PC-9 (cell line): ENCODE measurements around the gene TULP4. TPM values are rescaled to one million over a fixed set of nuclear protein-coding genes. Genes with fewer than 3 reads are reported as not detected.

Experiments
- BruUV-seq: library from RNA; stranded (reverse); fragments of 400-500 nt; replicated peaks from 2 replicates; lab custom pipeline; 2021; lab: Mats Ljungman, UMichigan
- CTCF ChIA-PET: fragments of 300-600 bp; sonication (Branson Sonifier 250); formaldehyde crosslinking; loops from one replicate; lab custom pipeline; 2022; ENCODE audit warnings: antibody characterized with exemption; lab: Charles Lee
- POLR2A ChIA-PET: fragments of 300-600 bp; sonication (Branson Sonifier 250); formaldehyde crosslinking; loops from one replicate; lab custom pipeline; 2022; ENCODE audit warnings: antibody characterized with exemption; ENCODE audit not compliant: unreplicated experiment; lab: Charles Lee
- DNase-seq, 2 experiments: peaks; one replicate each; pipeline versions ENCODE4 v3.0.0 to v3.0.0-alpha.2; 2015 to 2022; ENCODE audit warnings: mixed read lengths in 1 of 2
- H2AFZ ChIP-seq: fragments of 200-600 bp; sonication (generic); 2 replicates; pipeline ENCODE4 v1.8.1; 2017; ENCODE audit warnings: antibody characterized with exemption
- H3F3A ChIP-seq: fragments of 200-600 bp; sonication (generic); 2 replicates; pipeline ENCODE4 v1.8.1; 2017; ENCODE audit warnings: antibody characterized with exemption, mild to moderate bottlenecking, low read depth; ENCODE audit not compliant: insufficient read depth
- H3K27ac ChIP-seq: fragments of 200-600 bp; sonication (generic); 2 replicates; pipeline ENCODE4 v1.6.1; 2016; ENCODE audit warnings: mixed run types
- H3K27me3 ChIP-seq: fragments of 200-600 bp; sonication (generic); 2 replicates; pipeline ENCODE4 v1.6.1; 2016; ENCODE audit warnings: low read depth, mixed run types; ENCODE audit not compliant: insufficient read depth
- H3K36me3 ChIP-seq: fragments of 200-600 bp; sonication (generic); 2 replicates; pipeline ENCODE4 v1.6.1; 2016; ENCODE audit warnings: low read depth, mixed run types
- H3K4me1 ChIP-seq: fragments of 200-600 bp; sonication (generic); replicated peaks from 2 replicates; pipeline ENCODE4 v1.6.1; 2016; ENCODE audit warnings: mixed run types; ENCODE audit not compliant: insufficient read depth
- H3K4me2 ChIP-seq: fragments of 200-600 bp; sonication (generic); 2 replicates; pipeline ENCODE4 v1.6.1; 2017; ENCODE audit warnings: mixed run types
- H3K4me3 ChIP-seq: fragments of 200-600 bp; sonication (generic); 2 replicates; pipeline ENCODE4 v1.6.1; 2016; ENCODE audit warnings: mixed run types
- H3K79me2 ChIP-seq: fragments of 200-600 bp; sonication (generic); 2 replicates; pipeline ENCODE4 v1.6.1; 2017; ENCODE audit warnings: low read depth, mixed run types
- H3K9me2 ChIP-seq: fragments of 200-600 bp; sonication (generic); 2 replicates; pipeline ENCODE4 v1.8.1; 2017; ENCODE audit warnings: mild to moderate bottlenecking; ENCODE audit not compliant: insufficient read depth
- H3K9me3 ChIP-seq: fragments of 200-600 bp; sonication (generic); 2 replicates; pipeline ENCODE4 v1.8.1; 2016; ENCODE audit warnings: low read depth; ENCODE audit not compliant: insufficient read depth
- H4K20me1 ChIP-seq: fragments of 200-600 bp; sonication (generic); 2 replicates; pipeline ENCODE4 v1.8.1; 2017; ENCODE audit not compliant: insufficient read depth
- EZH2 ChIP-seq: fragments of 200-600 bp; sonication (generic); IDR thresholded peaks from 2 replicates; pipeline ENCODE4 v1.8.0; 2017; ENCODE audit warnings: antibody characterized with exemption, low read depth
- intact Hi-C: fragments of 100-400 bp; cut with micrococcal nuclease; formaldehyde crosslinking; loops from one replicate; pipeline ENCODE4 v1.10.0; 2022; ENCODE audit not compliant: unreplicated experiment
- total RNA-seq: library from RNA; stranded (reverse); gene quantifications from 2 replicates; pipeline ENCODE4 v1.2.3, GENCODE V29; 2021
- TF ChIP-seq, protein P1 (sequence below): fragments of 200-600 bp; sonication (generic); conservative IDR thresholded peaks from 2 replicates; pipeline ENCODE4 v1.6.1; 2017; ENCODE audit warnings: mixed run types, antibody characterized with exemption, mild to moderate bottlenecking, moderate library complexity

TULP4 gene
- total RNA-seq, 1 experiment from 2014 or later = 34.0 TPM

DNA sequence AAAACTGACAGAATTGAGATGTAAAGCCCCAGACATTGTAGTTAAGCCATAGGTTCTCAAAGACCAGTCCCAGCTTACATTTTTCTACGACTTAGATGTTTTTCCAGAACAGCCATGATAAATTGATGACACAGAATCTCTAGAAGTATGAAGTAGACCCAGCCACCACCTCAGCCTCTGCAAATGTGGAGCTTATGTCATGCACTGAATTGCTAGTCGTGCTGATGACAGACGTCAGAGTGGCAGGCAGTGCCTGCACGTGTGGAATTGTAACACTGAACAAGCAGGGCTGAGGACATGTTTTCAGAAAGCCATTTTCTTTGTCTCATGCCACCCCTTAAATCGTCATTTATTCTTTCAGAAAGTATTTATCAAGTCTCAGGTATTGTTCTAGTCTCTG lies 175.2 kb downstream of the TULP4 start:
- no peak overlapping the region for H3K4me3 ChIP-seq
- no peak overlapping the region for H3K27ac ChIP-seq
- H3K4me1 ChIP-seq = peaks cover 15% of the 10 kb centered on the region
- no TSS peak for BruUV-seq
- no peak overlapping the region for H3K4me2 ChIP-seq
- TF ChIP-seq EZH2 = no peak
- TF ChIP-seq, protein P1, sequence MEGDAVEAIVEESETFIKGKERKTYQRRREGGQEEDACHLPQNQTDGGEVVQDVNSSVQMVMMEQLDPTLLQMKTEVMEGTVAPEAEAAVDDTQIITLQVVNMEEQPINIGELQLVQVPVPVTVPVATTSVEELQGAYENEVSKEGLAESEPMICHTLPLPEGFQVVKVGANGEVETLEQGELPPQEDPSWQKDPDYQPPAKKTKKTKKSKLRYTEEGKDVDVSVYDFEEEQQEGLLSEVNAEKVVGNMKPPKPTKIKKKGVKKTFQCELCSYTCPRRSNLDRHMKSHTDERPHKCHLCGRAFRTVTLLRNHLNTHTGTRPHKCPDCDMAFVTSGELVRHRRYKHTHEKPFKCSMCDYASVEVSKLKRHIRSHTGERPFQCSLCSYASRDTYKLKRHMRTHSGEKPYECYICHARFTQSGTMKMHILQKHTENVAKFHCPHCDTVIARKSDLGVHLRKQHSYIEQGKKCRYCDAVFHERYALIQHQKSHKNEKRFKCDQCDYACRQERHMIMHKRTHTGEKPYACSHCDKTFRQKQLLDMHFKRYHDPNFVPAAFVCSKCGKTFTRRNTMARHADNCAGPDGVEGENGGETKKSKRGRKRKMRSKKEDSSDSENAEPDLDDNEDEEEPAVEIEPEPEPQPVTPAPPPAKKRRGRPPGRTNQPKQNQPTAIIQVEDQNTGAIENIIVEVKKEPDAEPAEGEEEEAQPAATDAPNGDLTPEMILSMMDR = no peak
- no peak overlapping the region for H2AFZ ChIP-seq
- H3K9me3 ChIP-seq = no peaks in the 10 kb centered on the region
- H3K36me3 ChIP-seq = no peaks in the 10 kb centered on the region
- no peaks in the 10 kb centered on the region for H3K27me3 ChIP-seq
- H3K79me2 ChIP-seq = no peaks in the 10 kb centered on the region
- DNase-seq = no peak
- ChIA-PET CTCF (no interaction called here), POLR2A (no interaction called here)
- peaks cover 5% of the 10 kb centered on the region; the same call in 1 of the 2 replicates for H3F3A ChIP-seq
- H3K9me2 ChIP-seq = no peaks in the 10 kb centered on the region
- H4K20me1 ChIP-seq = no peaks in the 10 kb centered on the region
- intact Hi-C loops = no loop called here

GRCh38 chr6:158488065-158488464 lies 175.8 kb downstream of the TULP4 start:
- ChIA-PET POLR2A (interaction anchor here (0.5 kb wide), 1 partner anchor 266 kb away, joined by 6 read pairs; no protein-coding TSS in a partner anchor), CTCF (no interaction called here)
- H3K9me3 ChIP-seq = no peaks in the 10 kb centered on the region
- no peaks in the 10 kb centered on the region for H3K79me2 ChIP-seq
- H3K27ac ChIP-seq = 0 out of 2 replicates have a peak overlapping the region, but pooled peaks have one; percentile 25
- no peak overlapping the region for H3K4me2 ChIP-seq
- H3K4me1 ChIP-seq = peaks cover 12% of the 10 kb centered on the region; the same call in 1 of the 2 replicates
- no TSS peak for BruUV-seq
- intact Hi-C loops = no loop called here
- no peak overlapping the region for H2AFZ ChIP-seq
- DNase-seq = peak; percentile 12 to 78
- no peak for TF ChIP-seq EZH2
- TF ChIP-seq, protein P1 = no peak
- no peaks in the 10 kb centered on the region for H3K9me2 ChIP-seq
- H3K4me3 ChIP-seq = no peak overlapping the region
- peaks cover 4% of the 10 kb centered on the region; the same call in 1 of the 2 replicates for H3F3A ChIP-seq
- no peaks in the 10 kb centered on the region for H3K36me3 ChIP-seq
- H3K27me3 ChIP-seq = no peaks in the 10 kb centered on the region
- no peaks in the 10 kb centered on the region for H4K20me1 ChIP-seq

GRCh38 chr6:158489441-158489840 lies 177.2 kb downstream of the TULP4 start:
- peaks cover 12% of the 10 kb centered on the region; the same call in 1 of the 2 replicates for H3K4me1 ChIP-seq
- H3K79me2 ChIP-seq = no peaks in the 10 kb centered on the region
- intact Hi-C loops = no loop called here
- BruUV-seq = no TSS peak
- H2AFZ ChIP-seq = no peak overlapping the region
- H3K9me3 ChIP-seq = no peaks in the 10 kb centered on the region
- DNase-seq = no peak
- peaks cover 4% of the 10 kb centered on the region; the same call in 1 of the 2 replicates for H3F3A ChIP-seq
- no peak overlapping the region for H3K4me3 ChIP-seq
- no peak overlapping the region for H3K27ac ChIP-seq
- H3K4me2 ChIP-seq = no peak overlapping the region
- TF ChIP-seq, protein P1 = no peak
- no peak for TF ChIP-seq EZH2
- CTCF ChIA-PET = no interaction called here
- no peaks in the 10 kb centered on the region for H4K20me1 ChIP-seq
- POLR2A ChIA-PET = no interaction called here
- H3K9me2 ChIP-seq = no peaks in the 10 kb centered on the region
- H3K36me3 ChIP-seq = no peaks in the 10 kb centered on the region
- no peaks in the 10 kb centered on the region for H3K27me3 ChIP-seq
